Nephron (organoid): Measurements from ENCODE around the gene PRKCH.

Experiments
- H3K27ac Mint-ChIP-seq, 3 experiments: 2 replicates each; pipeline ENCODE4 v1.8.0; 2020; ENCODE audit warnings: mixed read lengths in 3 of 3, mild to moderate bottlenecking in 2 of 3, moderate library complexity in 1 of 3
- H3K27me3 Mint-ChIP-seq: 2 replicates; pipeline ENCODE4 v1.8.0; 2021; ENCODE audit warnings: low read depth, mild to moderate bottlenecking, moderate library complexity, mixed read lengths
- H3K36me3 Mint-ChIP-seq: 2 replicates; pipeline ENCODE4 v1.8.0; 2020; ENCODE audit warnings: low read depth, mixed read lengths
- H3K4me1 Mint-ChIP-seq: 2 replicates; pipeline ENCODE4 v1.8.0; 2020; ENCODE audit warnings: mixed read lengths
- H3K4me3 Mint-ChIP-seq, 3 experiments: 2 replicates each; pipeline ENCODE4 v1.8.0; 2020; ENCODE audit warnings: mild to moderate bottlenecking in 3 of 3, mixed read lengths in 3 of 3, moderate library complexity in 2 of 3
- H3K9me3 Mint-ChIP-seq: 2 replicates; pipeline ENCODE4 v1.8.0; 2020; ENCODE audit warnings: mixed read lengths
- TF ChIP-seq, protein P1 (sequence below), 3 experiments: fragments of 200-600 bp; sonication (generic); IDR thresholded peaks; one replicate each; pipeline ENCODE4 v1.5.0; 2021; ENCODE audit warnings: antibody characterized with exemption in 3 of 3; ENCODE audit not compliant: unreplicated experiment in 3 of 3

Gene PRKCH

DNA sequence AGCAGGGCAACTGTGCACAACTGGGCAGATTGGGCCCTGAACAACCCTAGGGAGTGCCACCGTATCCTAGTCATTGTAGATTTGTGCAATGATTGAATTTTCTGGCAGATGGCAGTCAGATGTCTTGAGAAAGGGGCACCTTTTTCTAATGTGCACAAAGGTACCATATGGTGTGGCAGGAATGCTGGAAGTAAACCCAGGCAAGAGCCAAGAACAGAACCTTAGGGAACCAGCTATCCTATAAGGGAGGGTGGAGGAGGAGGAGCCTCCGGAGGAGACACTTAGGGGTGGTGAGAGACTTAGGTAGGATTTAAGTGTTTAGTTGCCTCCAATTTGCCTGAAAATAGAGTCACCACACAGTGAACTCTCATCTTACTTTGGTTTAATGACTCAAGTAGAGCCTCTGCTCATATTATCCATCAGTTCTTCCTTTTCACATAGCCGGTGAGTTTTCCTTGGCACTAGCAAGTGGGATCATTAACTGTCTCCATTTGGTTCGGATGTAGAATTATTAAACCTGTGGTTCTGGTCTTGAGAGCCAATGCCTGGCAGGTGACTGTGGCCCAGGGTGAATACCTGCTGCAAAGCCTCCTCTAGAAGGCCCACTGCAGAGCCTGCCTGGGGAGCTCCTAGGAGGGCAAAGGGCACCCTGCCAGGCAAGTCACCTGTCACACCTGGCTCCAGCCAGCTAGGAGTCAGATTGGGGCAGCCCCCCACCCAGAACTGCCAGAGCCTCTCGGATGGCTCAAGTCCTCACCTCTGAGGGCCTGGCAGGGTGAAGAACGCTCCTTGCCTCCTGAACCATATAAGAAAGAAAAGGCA, 189.6 kb downstream of the PRKCH start:
- Mint-ChIP-seq H3K9me3 (no peaks in the 10 kb centered on the region), H3K36me3 (no peaks in the 10 kb centered on the region), H3K4me3 (no peak overlapping the region), H3K27ac (peak overlapping the region in 2 of 3 experiments; percentile 73 to 82), H3K27me3 (no peaks in the 10 kb centered on the region), H3K4me1 (peaks cover 16% of the 10 kb centered on the region)
- TF ChIP-seq, protein P1, sequence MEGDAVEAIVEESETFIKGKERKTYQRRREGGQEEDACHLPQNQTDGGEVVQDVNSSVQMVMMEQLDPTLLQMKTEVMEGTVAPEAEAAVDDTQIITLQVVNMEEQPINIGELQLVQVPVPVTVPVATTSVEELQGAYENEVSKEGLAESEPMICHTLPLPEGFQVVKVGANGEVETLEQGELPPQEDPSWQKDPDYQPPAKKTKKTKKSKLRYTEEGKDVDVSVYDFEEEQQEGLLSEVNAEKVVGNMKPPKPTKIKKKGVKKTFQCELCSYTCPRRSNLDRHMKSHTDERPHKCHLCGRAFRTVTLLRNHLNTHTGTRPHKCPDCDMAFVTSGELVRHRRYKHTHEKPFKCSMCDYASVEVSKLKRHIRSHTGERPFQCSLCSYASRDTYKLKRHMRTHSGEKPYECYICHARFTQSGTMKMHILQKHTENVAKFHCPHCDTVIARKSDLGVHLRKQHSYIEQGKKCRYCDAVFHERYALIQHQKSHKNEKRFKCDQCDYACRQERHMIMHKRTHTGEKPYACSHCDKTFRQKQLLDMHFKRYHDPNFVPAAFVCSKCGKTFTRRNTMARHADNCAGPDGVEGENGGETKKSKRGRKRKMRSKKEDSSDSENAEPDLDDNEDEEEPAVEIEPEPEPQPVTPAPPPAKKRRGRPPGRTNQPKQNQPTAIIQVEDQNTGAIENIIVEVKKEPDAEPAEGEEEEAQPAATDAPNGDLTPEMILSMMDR (IDR thresholded peaks at IDR 0.05; ENCODE audit: unreplicated experiment in 3 of 3): no peak

DNA sequence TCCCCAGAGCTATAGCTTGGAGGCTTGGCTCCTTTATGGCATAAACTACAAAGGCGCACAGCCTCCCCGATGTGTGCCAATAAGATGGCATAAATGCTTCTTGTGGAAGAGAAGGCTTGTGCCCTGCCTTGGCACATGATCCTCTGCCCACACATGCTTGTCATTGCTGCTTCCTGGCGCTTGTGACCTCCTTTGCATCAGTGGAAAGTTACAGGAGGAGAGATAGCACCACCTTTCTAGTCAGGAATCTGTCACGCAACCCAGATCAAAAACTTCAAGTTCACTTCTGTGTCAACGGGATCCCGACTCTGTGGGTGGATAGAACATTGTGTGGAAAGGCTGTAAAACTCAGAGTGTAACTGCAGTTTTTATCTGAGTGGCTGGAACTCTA, 190.2 kb downstream of the PRKCH start:
- Mint-ChIP-seq H3K27ac (peak overlapping the region in 2 of 3 experiments; percentile 73 to 82), H3K9me3 (no peaks in the 10 kb centered on the region), H3K4me1 (peaks cover 15% of the 10 kb centered on the region), H3K36me3 (no peaks in the 10 kb centered on the region), H3K27me3 (no peaks in the 10 kb centered on the region), H3K4me3 (no peak overlapping the region)
- TF ChIP-seq, protein P1 (IDR thresholded peaks at IDR 0.05; ENCODE audit: unreplicated experiment in 3 of 3): no peak

DNA sequence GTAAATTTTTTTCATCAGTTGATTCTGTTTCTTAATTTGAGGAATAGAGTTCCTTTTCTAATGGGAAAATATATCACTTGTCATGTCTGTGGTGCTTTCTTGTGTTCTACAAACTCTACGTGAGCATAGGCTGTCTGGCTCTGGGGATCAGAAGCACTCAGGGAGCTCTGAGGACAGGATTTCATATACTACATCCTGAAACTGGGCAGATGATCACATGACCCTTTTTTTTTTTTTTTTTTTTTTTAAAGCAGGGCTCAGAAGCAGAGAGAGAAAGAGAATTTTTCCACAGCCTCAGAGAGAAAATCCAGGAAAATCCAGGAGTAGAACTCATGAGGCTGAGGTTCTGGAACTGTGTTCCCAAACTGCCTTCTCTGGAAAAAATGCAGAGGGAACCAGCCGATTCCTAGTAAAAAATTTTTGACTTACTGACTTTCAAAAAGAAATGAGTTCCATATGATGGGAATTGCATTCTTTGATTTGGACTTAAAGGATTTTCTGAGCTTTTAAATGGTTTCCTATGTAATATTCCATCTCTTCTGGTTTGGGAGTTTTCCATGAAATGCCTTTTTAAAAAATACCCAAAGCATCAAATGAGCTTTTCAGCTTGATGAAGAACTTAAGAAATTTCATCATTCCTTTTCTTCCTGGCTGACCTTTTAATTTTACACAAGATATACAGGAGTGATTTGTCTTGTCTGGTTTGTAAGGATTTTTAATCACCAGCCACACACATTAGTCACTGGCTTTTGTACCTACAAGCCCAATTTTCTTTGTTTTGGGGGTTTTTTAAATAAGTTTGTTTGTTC, 190.9 kb downstream of the PRKCH start:
- Mint-ChIP-seq H3K36me3 (no peaks in the 10 kb centered on the region), H3K4me3 (no peak overlapping the region), H3K4me1 (peaks cover 19% of the 10 kb centered on the region), H3K27me3 (no peaks in the 10 kb centered on the region), H3K27ac (peak overlapping the region in 2 of 3 experiments; percentile 73 to 82), H3K9me3 (no peaks in the 10 kb centered on the region)
- TF ChIP-seq, protein P1 (IDR thresholded peaks at IDR 0.05; ENCODE audit: unreplicated experiment in 3 of 3): no peak

DNA sequence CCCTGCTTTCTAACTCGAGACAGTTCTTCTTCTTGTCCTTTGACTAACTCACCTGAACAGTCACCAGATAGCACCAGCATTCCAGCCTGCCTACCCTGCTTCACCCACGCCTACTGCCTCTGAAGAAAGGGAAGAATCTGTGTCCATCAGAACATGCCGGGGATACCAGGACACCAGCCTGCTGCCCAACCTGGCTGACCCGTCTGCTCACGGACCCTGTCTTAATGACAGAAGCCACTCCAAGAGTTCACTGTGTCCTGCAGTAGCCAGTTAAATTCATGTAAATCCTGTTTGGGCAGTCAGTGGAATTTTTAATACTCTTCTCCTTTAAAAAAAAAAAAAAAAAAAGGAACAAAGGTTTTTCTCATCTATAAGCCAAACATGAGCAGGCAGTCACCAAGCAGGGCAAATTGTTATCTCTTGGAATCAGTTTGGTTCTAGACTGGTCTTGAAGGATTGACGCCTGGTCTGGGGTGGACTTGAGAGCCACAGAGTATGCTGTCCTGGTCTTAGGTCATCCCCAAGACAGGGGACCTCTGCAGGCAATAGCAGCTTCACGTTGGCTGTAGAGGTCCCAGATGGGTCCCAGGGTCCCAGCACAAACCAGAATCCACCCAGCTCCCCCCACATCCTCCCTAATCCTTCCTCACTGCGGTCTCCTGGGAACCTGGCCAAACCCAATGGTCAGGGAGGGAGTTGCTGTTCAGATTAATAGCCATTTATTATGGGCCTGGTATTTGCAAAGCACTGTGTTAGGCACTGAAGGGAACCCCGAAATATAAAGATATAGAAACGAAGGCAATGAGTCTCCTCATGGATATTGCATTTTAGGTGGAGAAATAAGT, 192.8 kb downstream of the PRKCH start:
- no peak overlapping the region for H3K4me3 Mint-ChIP-seq
- TF ChIP-seq, protein P1 (IDR thresholded peaks at IDR 0.05; ENCODE audit: unreplicated experiment in 3 of 3): no peak
- no peaks in the 10 kb centered on the region for H3K9me3 Mint-ChIP-seq
- H3K27me3 Mint-ChIP-seq: no peaks in the 10 kb centered on the region
- no peaks in the 10 kb centered on the region for H3K36me3 Mint-ChIP-seq
- H3K27ac Mint-ChIP-seq: peak overlapping the region in 1 of 3 experiments; percentile 37
- peaks cover 31% of the 10 kb centered on the region for H3K4me1 Mint-ChIP-seq

DNA sequence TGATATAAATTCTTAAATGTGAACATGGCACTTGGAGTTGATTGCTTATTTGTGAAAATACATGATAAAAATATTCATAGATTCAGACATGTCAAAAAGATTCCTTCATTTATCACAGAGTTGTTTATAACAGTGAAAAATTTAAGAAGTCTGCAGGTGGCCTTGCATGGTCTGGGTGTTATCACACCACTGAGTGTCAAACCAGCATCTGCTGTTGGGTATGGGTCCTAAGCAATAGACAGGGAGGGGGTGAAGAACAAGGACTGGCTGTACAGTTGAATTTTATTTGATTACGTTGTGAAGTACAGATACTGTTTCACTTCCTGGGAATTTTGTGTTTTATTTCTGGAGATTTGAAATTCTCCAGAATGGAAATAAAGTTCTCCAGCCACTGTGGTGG, 193.5 kb downstream of the PRKCH start:
- Mint-ChIP-seq H3K27ac (no peak overlapping the region), H3K36me3 (no peaks in the 10 kb centered on the region), H3K27me3 (no peaks in the 10 kb centered on the region), H3K4me1 (peaks cover 31% of the 10 kb centered on the region), H3K9me3 (no peaks in the 10 kb centered on the region), H3K4me3 (no peak overlapping the region)
- TF ChIP-seq, protein P1 (IDR thresholded peaks at IDR 0.05; ENCODE audit: unreplicated experiment in 3 of 3): no peak
